T-helper 2 cell treated with Interferon-gamma antibody and Interleukin-4, amounts not matched to agents 5 μg/mL and 100 μg/mL, for 36 hours (primary cell): ENCODE data around the gene LGALS1.
A peak's percentile ranks its signal among the peaks of the same experiment; 100 is the strongest.

Experiments
- DNase-seq: peaks from one replicate; pipeline ENCODE4 v3.0.0; 2021; ENCODE audit warnings: low spot score
- H3K27ac Mint-ChIP-seq: one replicate; pipeline ENCODE4 v1.8.0; 2021; ENCODE audit warnings: mild to moderate bottlenecking, mixed read lengths
- H3K27me3 Mint-ChIP-seq: one replicate; pipeline ENCODE4 v1.8.0; 2021; ENCODE audit warnings: low read depth, mixed read lengths
- H3K36me3 Mint-ChIP-seq: one replicate; pipeline ENCODE4 v1.8.0; 2021; ENCODE audit warnings: low read depth, mixed read lengths
- H3K4me1 Mint-ChIP-seq: one replicate; pipeline ENCODE4 v1.8.0; 2021; ENCODE audit warnings: low read depth, mixed read lengths
- H3K4me3 Mint-ChIP-seq: one replicate; pipeline ENCODE4 v1.8.0; 2022; ENCODE audit warnings: mild to moderate bottlenecking, moderate library complexity, mixed read lengths
- H3K9me3 Mint-ChIP-seq: one replicate; pipeline ENCODE4 v1.8.0; 2021; ENCODE audit warnings: mixed read lengths

Gene LGALS1

GRCh38 chr22:37633625-37634416 lies 41.6 kb upstream of the LGALS1 start:
- H3K36me3 Mint-ChIP-seq: peaks cover 6% of the 10 kb centered on the region
- H3K27me3 Mint-ChIP-seq: no peaks in the 10 kb centered on the region
- H3K4me1 Mint-ChIP-seq: peaks cover 53% of the 10 kb centered on the region
- DNase-seq: peak; percentile 76
- no peaks in the 10 kb centered on the region for H3K9me3 Mint-ChIP-seq
- peak overlapping the region; percentile 90 for H3K27ac Mint-ChIP-seq
- H3K4me3 Mint-ChIP-seq: peak overlapping the region; percentile 72

GRCh38 chr22:37634417-37634924 lies 41.0 kb upstream of the LGALS1 start:
- Mint-ChIP-seq H3K4me1 (peaks cover 52% of the 10 kb centered on the region), H3K27me3 (no peaks in the 10 kb centered on the region), H3K36me3 (peaks cover 4% of the 10 kb centered on the region), H3K9me3 (no peaks in the 10 kb centered on the region), H3K4me3 (peak overlapping the region; percentile 72), H3K27ac (peak overlapping the region; percentile 90)
- no peak for DNase-seq

GRCh38 chr22:37635157-37635556 lies 40.3 kb upstream of the LGALS1 start:
- Mint-ChIP-seq H3K36me3 (peaks cover 4% of the 10 kb centered on the region), H3K4me1 (peaks cover 52% of the 10 kb centered on the region), H3K4me3 (peak overlapping the region; percentile 72), H3K9me3 (no peaks in the 10 kb centered on the region), H3K27ac (peak overlapping the region; percentile 90), H3K27me3 (no peaks in the 10 kb centered on the region)
- no peak for DNase-seq

GRCh38 chr22:37636186-37636948 lies 39.1 kb upstream of the LGALS1 start:
- peaks cover 52% of the 10 kb centered on the region for H3K4me1 Mint-ChIP-seq
- H3K36me3 Mint-ChIP-seq: peaks cover 7% of the 10 kb centered on the region
- H3K4me3 Mint-ChIP-seq: peak overlapping the region; percentile 97
- H3K27ac Mint-ChIP-seq: peak overlapping the region; percentile 80
- no peaks in the 10 kb centered on the region for H3K9me3 Mint-ChIP-seq
- no peak for DNase-seq
- no peaks in the 10 kb centered on the region for H3K27me3 Mint-ChIP-seq

- Mint-ChIP-seq H3K4me3 (peak overlapping the region; percentile 97), H3K27ac (peak overlapping the region; percentile 80)
- DNase-seq: no peak
Observed at GRCh38 chr22:37636949-37637273, 38.5 kb upstream of the LGALS1 start.

GRCh38 chr22:37638391-37639069 lies 36.9 kb upstream of the LGALS1 start:
- peaks cover 25% of the 10 kb centered on the region for H3K36me3 Mint-ChIP-seq
- peak overlapping the region; percentile 82 for H3K27ac Mint-ChIP-seq
- DNase-seq: no peak
- peak overlapping the region; percentile 97 for H3K4me3 Mint-ChIP-seq
- H3K4me1 Mint-ChIP-seq: peaks cover 60% of the 10 kb centered on the region
- H3K27me3 Mint-ChIP-seq: no peaks in the 10 kb centered on the region
- no peaks in the 10 kb centered on the region for H3K9me3 Mint-ChIP-seq

More at GRCh38 chr22:37636949-37637273, 38.5 kb upstream of the LGALS1 start:
- Mint-ChIP-seq H3K27me3 (no peaks in the 10 kb centered on the region), H3K4me1 (peaks cover 57% of the 10 kb centered on the region), H3K9me3 (no peaks in the 10 kb centered on the region), H3K36me3 (peaks cover 12% of the 10 kb centered on the region)

- peak within 1 kb of the TSS; percentile 97 for H3K4me3 Mint-ChIP-seq
- H3K27me3 Mint-ChIP-seq: no peaks in the 10 kb centered on the region
- peak within 1 kb of the TSS; percentile 97 for H3K27ac Mint-ChIP-seq
- no peaks in the 10 kb centered on the region for H3K9me3 Mint-ChIP-seq
- peaks cover 58% of the 10 kb centered on the region for H3K4me1 Mint-ChIP-seq
- DNase-seq: peak; percentile 67
- peaks cover 28% of the 10 kb centered on the region for H3K36me3 Mint-ChIP-seq
Observed at GRCh38 chr22:37639070-37639760, 36.2 kb upstream of the LGALS1 start, which contains the start of gene SH3BP1. Gene SH3BP1, plus strand, starts transcription at chr22:37639669. Its CDS starts 119 bp downstream, at chr22:37639788.

- peaks cover 50% of the 10 kb centered on the region for H3K4me1 Mint-ChIP-seq
- peaks cover 34% of the 10 kb centered on the region for H3K36me3 Mint-ChIP-seq
Observed at GRCh38 chr22:37639771-37640590, 35.5 kb upstream of the LGALS1 start.

GRCh38 chr22:37640591-37641560 lies 34.6 kb upstream of the LGALS1 start:
- DNase-seq: no peak
- Mint-ChIP-seq H3K9me3 (no peaks in the 10 kb centered on the region), H3K36me3 (peaks cover 41% of the 10 kb centered on the region), H3K27me3 (no peaks in the 10 kb centered on the region), H3K27ac (peak overlapping the region; percentile 97), H3K4me1 (peaks cover 50% of the 10 kb centered on the region), H3K4me3 (peak overlapping the region; percentile 97)

More at GRCh38 chr22:37639771-37640590, 35.5 kb upstream of the LGALS1 start:
- DNase-seq: no peak
- Mint-ChIP-seq H3K4me3 (peak overlapping the region; percentile 97), H3K27ac (peak overlapping the region; percentile 97), H3K27me3 (no peaks in the 10 kb centered on the region), H3K9me3 (no peaks in the 10 kb centered on the region)

GRCh38 chr22:37641561-37641949 lies 33.9 kb upstream of the LGALS1 start:
- peaks cover 43% of the 10 kb centered on the region for H3K36me3 Mint-ChIP-seq
- peaks cover 43% of the 10 kb centered on the region for H3K4me1 Mint-ChIP-seq
- peak overlapping the region; percentile 97 for H3K4me3 Mint-ChIP-seq
- no peaks in the 10 kb centered on the region for H3K27me3 Mint-ChIP-seq
- no peak for DNase-seq
- H3K9me3 Mint-ChIP-seq: no peaks in the 10 kb centered on the region
- H3K27ac Mint-ChIP-seq: peak overlapping the region; percentile 26

GRCh38 chr22:37643225-37643847 lies 32.1 kb upstream of the LGALS1 start:
- H3K36me3 Mint-ChIP-seq: peaks cover 56% of the 10 kb centered on the region
- no peaks in the 10 kb centered on the region for H3K9me3 Mint-ChIP-seq
- peak overlapping the region; percentile 62 for H3K27ac Mint-ChIP-seq
- peaks cover 26% of the 10 kb centered on the region for H3K4me1 Mint-ChIP-seq
- peak; percentile 73 for DNase-seq
- H3K27me3 Mint-ChIP-seq: no peaks in the 10 kb centered on the region
- peak overlapping the region; percentile 61 for H3K4me3 Mint-ChIP-seq
